ENCODE measurements around the gene NLRC3. TPM values are rescaled to one million over a fixed set of nuclear protein-coding genes. Genes with fewer than 3 reads are reported as not detected.

The NLRC3 gene
- total and polyA plus RNA-seq, 3 donors from 2014 or later: 0.76 to 3.0 (median 1.9) TPM

DNA sequence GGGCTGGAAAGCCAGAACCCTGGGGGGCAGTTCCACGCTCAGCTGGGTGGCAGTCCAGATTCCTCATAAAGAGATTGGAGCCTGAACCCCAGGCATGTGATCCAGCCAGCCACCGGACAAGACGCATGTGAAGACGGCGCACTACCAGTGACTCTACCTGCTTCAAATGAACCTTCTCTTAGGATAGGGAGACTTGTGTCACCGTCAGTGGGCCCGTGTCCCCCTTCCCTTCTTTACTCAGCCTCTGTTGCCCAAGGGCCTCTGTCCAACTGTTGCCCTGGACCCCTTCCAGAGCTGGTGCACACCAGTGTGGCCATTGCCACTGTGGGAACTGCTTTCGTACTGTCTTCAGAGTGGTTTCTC lies 58.2 kb downstream of the NLRC3 start:
- intact Hi-C loops (cut with DNase I; ENCODE audit: low total_unique reads): no loop called here
- Histone ChIP-seq H3K9me3 (no peaks in the 10 kb centered on the region), H3K27ac (no peak overlapping the region), H3K36me3 (ENCODE audit: low read depth, missing control alignments) (no peaks in the 10 kb centered on the region), H3K4me3 (no peak overlapping the region), H3K4me1 (no peaks in the 10 kb centered on the region), H3K27me3 (no peaks in the 10 kb centered on the region)
- 90 to 100% methylated on average over 7 to 8 of the region's 8 CpGs for WGBS, 2 donors
- no peak for DNase-seq
- no peak for TF ChIP-seq POLR2A (IDR thresholded peaks at IDR 0.05)
- TF ChIP-seq, protein P1, sequence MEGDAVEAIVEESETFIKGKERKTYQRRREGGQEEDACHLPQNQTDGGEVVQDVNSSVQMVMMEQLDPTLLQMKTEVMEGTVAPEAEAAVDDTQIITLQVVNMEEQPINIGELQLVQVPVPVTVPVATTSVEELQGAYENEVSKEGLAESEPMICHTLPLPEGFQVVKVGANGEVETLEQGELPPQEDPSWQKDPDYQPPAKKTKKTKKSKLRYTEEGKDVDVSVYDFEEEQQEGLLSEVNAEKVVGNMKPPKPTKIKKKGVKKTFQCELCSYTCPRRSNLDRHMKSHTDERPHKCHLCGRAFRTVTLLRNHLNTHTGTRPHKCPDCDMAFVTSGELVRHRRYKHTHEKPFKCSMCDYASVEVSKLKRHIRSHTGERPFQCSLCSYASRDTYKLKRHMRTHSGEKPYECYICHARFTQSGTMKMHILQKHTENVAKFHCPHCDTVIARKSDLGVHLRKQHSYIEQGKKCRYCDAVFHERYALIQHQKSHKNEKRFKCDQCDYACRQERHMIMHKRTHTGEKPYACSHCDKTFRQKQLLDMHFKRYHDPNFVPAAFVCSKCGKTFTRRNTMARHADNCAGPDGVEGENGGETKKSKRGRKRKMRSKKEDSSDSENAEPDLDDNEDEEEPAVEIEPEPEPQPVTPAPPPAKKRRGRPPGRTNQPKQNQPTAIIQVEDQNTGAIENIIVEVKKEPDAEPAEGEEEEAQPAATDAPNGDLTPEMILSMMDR (IDR thresholded peaks at IDR 0.05): no peak

DNA sequence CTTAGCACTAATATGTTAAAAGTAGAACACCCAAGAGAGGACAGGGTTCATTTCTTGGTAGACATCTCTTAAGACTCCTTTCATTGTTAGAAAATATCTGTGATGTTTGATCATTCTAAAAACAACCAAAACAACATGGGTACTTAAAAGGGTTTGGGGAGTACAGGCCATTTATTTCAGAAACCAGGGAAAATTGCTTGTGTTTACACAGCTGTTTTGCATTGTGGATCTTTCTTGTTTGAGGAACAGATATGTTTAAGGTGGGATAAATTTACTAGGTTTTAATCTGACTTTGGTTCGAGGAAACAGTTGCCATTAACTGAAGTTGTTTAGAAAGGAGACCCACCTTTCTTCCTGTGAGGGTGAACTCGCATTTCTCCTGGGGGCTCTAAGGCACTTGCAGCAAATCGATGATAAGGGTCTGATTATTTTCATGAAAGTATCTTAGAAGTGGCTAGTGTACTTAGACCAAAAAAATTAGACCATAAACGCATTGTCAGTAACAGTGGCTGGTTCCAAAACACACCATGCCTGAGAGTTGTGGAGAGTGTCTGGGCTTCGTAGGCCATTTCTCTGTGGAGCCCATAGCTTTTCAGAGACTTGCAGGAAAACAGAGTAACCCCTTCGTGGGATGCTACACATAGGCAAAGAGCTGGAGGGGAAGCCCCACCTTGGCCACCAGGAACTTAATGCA lies 58.8 kb downstream of the NLRC3 start:
- Histone ChIP-seq H3K9me3 (no peaks in the 10 kb centered on the region), H3K4me3 (no peak overlapping the region), H3K27ac (no peak overlapping the region), H3K4me1 (no peaks in the 10 kb centered on the region), H3K36me3 (ENCODE audit: low read depth, missing control alignments) (no peaks in the 10 kb centered on the region), H3K27me3 (no peaks in the 10 kb centered on the region)
- intact Hi-C loops (cut with DNase I; ENCODE audit: low total_unique reads): no loop called here
- DNase-seq: no peak
- 75 to 86% methylated on average over 6 of the region's 6 CpGs for WGBS, 2 donors
- no peak for TF ChIP-seq POLR2A (IDR thresholded peaks at IDR 0.05)
- TF ChIP-seq, protein P1 (IDR thresholded peaks at IDR 0.05): no peak

- no peaks in the 10 kb centered on the region for H3K27me3 ChIP-seq
- intact Hi-C loops (cut with DNase I; ENCODE audit: low total_unique reads): no loop called here
- no peak for DNase-seq
- H3K4me1 ChIP-seq: no peaks in the 10 kb centered on the region
- no peaks in the 10 kb centered on the region for H3K9me3 ChIP-seq
- WGBS, 2 donors: 90 to 95% methylated on average over 4 of the region's 4 CpGs
- H3K4me3 ChIP-seq: no peak overlapping the region
- TF ChIP-seq POLR2A (IDR thresholded peaks at IDR 0.05): no peak
- TF ChIP-seq, protein P1 (IDR thresholded peaks at IDR 0.05): no peak
- peaks cover 5% of the 10 kb centered on the region for H3K36me3 ChIP-seq (ENCODE audit: low read depth, missing control alignments)
- H3K27ac ChIP-seq: no peak overlapping the region
Observed at GRCh38 chr16:3515897-3516296, 61.3 kb downstream of the NLRC3 start.

GRCh38 chr16:3514621-3515020 lies 62.6 kb downstream of the NLRC3 start:
- H3K9me3 ChIP-seq: no peaks in the 10 kb centered on the region
- H3K4me3 ChIP-seq: no peak overlapping the region
- H3K27me3 ChIP-seq: no peaks in the 10 kb centered on the region
- TF ChIP-seq, protein P1 (IDR thresholded peaks at IDR 0.05): no peak
- TF ChIP-seq POLR2A (IDR thresholded peaks at IDR 0.05): no peak
- no peak overlapping the region for H3K27ac ChIP-seq
- H3K4me1 ChIP-seq: no peaks in the 10 kb centered on the region
- intact Hi-C loops (cut with DNase I; ENCODE audit: low total_unique reads): no loop called here
- no peak for DNase-seq
- H3K36me3 ChIP-seq (ENCODE audit: low read depth, missing control alignments): peaks cover 5% of the 10 kb centered on the region
- WGBS, 2 donors: 88 to 90% methylated on average over 4 of the region's 4 CpGs

Measured in testis (tissue), 3 donors.